Aorta (tissue), 5 donors: ENCODE data around the gene ACOT7. TPM values are rescaled to one million over a fixed set of nuclear protein-coding genes. Genes with fewer than 3 reads are reported as not detected.
"Not testable (repeated sequence)": the region's sequence is repeated elsewhere in the genome, so short reads cannot be mapped to it uniquely, and the experiment has no call there.

ENCODE experiments used
- ATAC-seq: fragments of 200-7000 bp; cut with Tn5 transposase; one replicate; pipeline ENCODE4 v1.9.1; 2022; ENCODE audit warnings: moderate library complexity; ENCODE audit not compliant: low FRiP score
- DNase-seq, 2 donors: peaks; one replicate each; pipeline ENCODE4 v3.0.0-alpha.2; 2020
- H3K27ac ChIP-seq, 2 donors: one replicate each; pipeline ENCODE4 v1.5.1; 2013; ENCODE audit warnings: low read length in 2 of 2, mild to moderate bottlenecking in 2 of 2, moderate library complexity in 2 of 2, control low read depth in 1 of 2, inconsistent platforms in 1 of 2, low read depth in 1 of 2
- H3K27me3 ChIP-seq, 2 donors: one replicate each; pipeline ENCODE4 v1.6.1; 2013; ENCODE audit warnings: control low read depth in 1 of 2, low read length in 1 of 2, mild to moderate bottlenecking in 1 of 2, moderate library complexity in 1 of 2; ENCODE audit not compliant: insufficient read depth in 2 of 2, control insufficient read depth in 1 of 2
- H3K36me3 ChIP-seq, 2 donors: one replicate each; pipeline ENCODE4 v1.6.1; 2013; ENCODE audit warnings: control low read depth in 1 of 2, low read length in 1 of 2, mild to moderate bottlenecking in 1 of 2; ENCODE audit not compliant: insufficient read depth in 2 of 2, control insufficient read depth in 1 of 2
- H3K4me1 ChIP-seq, 2 donors: one replicate each; pipeline ENCODE4 v1.6.1; 2013; ENCODE audit warnings: low read length in 2 of 2, control low read depth in 1 of 2, mild to moderate bottlenecking in 1 of 2, moderate library complexity in 1 of 2; ENCODE audit not compliant: insufficient read depth in 2 of 2, control insufficient read depth in 1 of 2
- H3K4me3 ChIP-seq, 2 donors: one replicate each; pipeline ENCODE4 v1.5.1; 2013; ENCODE audit warnings: low read length in 2 of 2, control low read depth in 1 of 2, mild to moderate bottlenecking in 1 of 2
- H3K9me3 ChIP-seq: one replicate; pipeline ENCODE4 v1.6.1; 2013; ENCODE audit warnings: mild to moderate bottlenecking, low read length; ENCODE audit not compliant: control insufficient read depth
- WGBS, 2 donors: extraction: QIAGEN DNeasy Blood & Tissue Kit; methylation state at CpG; one replicate each; pipeline ENCODE4 v1.1.7; 2013; 5-methylcytosine and 5-hydroxymethylcytosine counted together
- intact Hi-C, 2 donors: fragments of 100-400 bp; cut with DNase I; formaldehyde crosslinking; loops; one replicate each; pipeline versions ENCODE4 v1.14.2 to v1.15.0; 2022
- polyA plus RNA-seq, 2 donors: library from polyadenylated mRNA; stranded (reverse); fragments of 200-250 nt; gene quantifications; one replicate each; pipeline ENCODE4 v1.2.3, GENCODE V29; 2013
- total RNA-seq, 2 donors: library from RNA; stranded (reverse); fragmentation: NEBNext Ultra II Directional; extraction: Animal tissue kit (Norgen Biotek cat#: 25700); gene quantifications; one replicate each; pipeline ENCODE4 v1.2.1, GENCODE V29; 2021
- donor health status: healthy with polysubstance abuse.
- donor health status: Bipolar disorder and iron deficiency.
- donor health status: DM: no; HTN: no; CAD: no.
- donor health status: DM: no; HTN: no; CAD: no.
- donor health status: DM: yes; HTN: yes; CAD: no.

Gene ACOT7
- total and polyA plus RNA-seq, 4 donors = 12.5 to 22.6 (median 17.6) TPM

GRCh38 chr1:6434186-6434585 lies 40.6 kb upstream of the ACOT7 start:
- intact Hi-C loops = no loop called here
- H3K4me3 ChIP-seq = no peak overlapping the region
- no peaks in the 10 kb centered on the region for H3K36me3 ChIP-seq
- no peak overlapping the region for H3K27ac ChIP-seq
- H3K27me3 ChIP-seq = no peaks in the 10 kb centered on the region
- DNase-seq (no peak), ATAC-seq (no peak)
- 82 to 91% methylated on average over 5 of the region's 5 CpGs for WGBS, 2 donors
- H3K9me3 ChIP-seq = no peaks in the 10 kb centered on the region
- H3K4me1 ChIP-seq = no peaks in the 10 kb centered on the region

GRCh38 chr1:6431645-6432579 lies 38.3 kb upstream of the ACOT7 start:
- DNase-seq, intact Hi-C loops, H3K4me1 ChIP-seq, ATAC-seq, H3K9me3 ChIP-seq, H3K27ac ChIP-seq, H3K27me3 ChIP-seq, H3K36me3 ChIP-seq, H3K4me3 ChIP-seq: not testable (repeated sequence)
- 88 to 89% methylated on average over 11 to 13 of the region's 13 CpGs for WGBS, 2 donors

GRCh38 chr1:6429660-6430411 lies 36.3 kb upstream of the ACOT7 start:
- H3K36me3 ChIP-seq, H3K27me3 ChIP-seq, H3K27ac ChIP-seq, intact Hi-C loops, H3K4me1 ChIP-seq, H3K4me3 ChIP-seq, ATAC-seq, H3K9me3 ChIP-seq, DNase-seq: not testable (repeated sequence)
- WGBS, 2 donors = 33 to 39% methylated on average over 19 of the region's 19 CpGs

- H3K4me3 ChIP-seq, H3K4me1 ChIP-seq, H3K36me3 ChIP-seq, H3K27ac ChIP-seq, intact Hi-C loops, H3K27me3 ChIP-seq, ATAC-seq, H3K9me3 ChIP-seq, DNase-seq: not testable (repeated sequence)
- WGBS, 2 donors = 83 to 89% methylated on average over 3 to 6 of the region's 6 CpGs
Observed at GRCh38 chr1:6428453-6428852, 34.9 kb upstream of the ACOT7 start.

- peaks cover 0 to 2% of the 10 kb centered on the region in 2 donors for H3K27me3 ChIP-seq
- H3K9me3 ChIP-seq = no peaks in the 10 kb centered on the region
- H3K4me1 ChIP-seq = no peaks in the 10 kb centered on the region
- intact Hi-C loops = no loop called here
- 85% methylated on average over 23 to 26 of the region's 26 CpGs for WGBS, 2 donors
- no peak overlapping the region for H3K27ac ChIP-seq
- no peak for ATAC-seq
- no peak overlapping the region for H3K4me3 ChIP-seq
- no peaks in the 10 kb centered on the region for H3K36me3 ChIP-seq
- DNase-seq = no peak
Observed at GRCh38 chr1:6427441-6428390, 34.1 kb upstream of the ACOT7 start.

- Histone ChIP-seq H3K4me3 (no peak overlapping the region), H3K36me3 (no peaks in the 10 kb centered on the region), H3K27me3 (peaks cover 0 to 2% of the 10 kb centered on the region in 2 donors), H3K27ac (no peak overlapping the region), H3K9me3 (no peaks in the 10 kb centered on the region), H3K4me1 (no peaks in the 10 kb centered on the region)
- ATAC-seq (no peak), DNase-seq (no peak)
- 85 to 89% methylated on average over 10 of the region's 10 CpGs for WGBS, 2 donors
- intact Hi-C loops = no loop called here
Observed at GRCh38 chr1:6426972-6427350, 33.4 kb upstream of the ACOT7 start.

- Histone ChIP-seq H3K4me3 (no peak overlapping the region), H3K27me3 (peaks cover 0 to 2% of the 10 kb centered on the region in 2 donors), H3K9me3 (no peaks in the 10 kb centered on the region), H3K27ac (no peak overlapping the region), H3K4me1 (no peaks in the 10 kb centered on the region), H3K36me3 (no peaks in the 10 kb centered on the region)
- DNase-seq (no peak), ATAC-seq (no peak)
- intact Hi-C loops = no loop called here
- 86 to 95% methylated on average over 9 of the region's 9 CpGs for WGBS, 2 donors
Observed at GRCh38 chr1:6426277-6426971, 32.9 kb upstream of the ACOT7 start.

- WGBS, 2 donors = 81 to 85% methylated on average over 6 of the region's 6 CpGs
- Histone ChIP-seq H3K27ac (no peak overlapping the region), H3K9me3 (no peaks in the 10 kb centered on the region), H3K4me1 (no peaks in the 10 kb centered on the region), H3K27me3 (peaks cover 0 to 2% of the 10 kb centered on the region in 2 donors), H3K36me3 (no peaks in the 10 kb centered on the region), H3K4me3 (no peak overlapping the region)
- intact Hi-C loops = no loop called here
- DNase-seq (no peak), ATAC-seq (no peak)
Observed at GRCh38 chr1:6425658-6426057, 32.1 kb upstream of the ACOT7 start.
